GM04504 (cell line): ENCODE results near the gene AARSD1.
"Not testable (repeated sequence)": the region's sequence is repeated elsewhere in the genome, so short reads cannot be mapped to it uniquely, and the experiment has no call there.

Source experiments
- DNase-seq: peaks from one replicate; pipeline ENCODE4 v3.0.0-alpha.2; 2012; ENCODE audit warnings: low read depth

The AARSD1 gene

GRCh38 chr17:42919522-42920077 lies 44.7 kb downstream of the AARSD1 start:
- DNase-seq = not testable (repeated sequence)

GRCh38 chr17:42918902-42919521 lies 45.2 kb downstream of the AARSD1 start:
- no peak for DNase-seq

- no peak for DNase-seq
Observed at GRCh38 chr17:42917236-42917603, 47.0 kb downstream of the AARSD1 start.

GRCh38 chr17:42916388-42917235 lies 47.6 kb downstream of the AARSD1 start:
- DNase-seq = not testable (repeated sequence)

- not testable (repeated sequence) for DNase-seq
Observed at GRCh38 chr17:42915288-42915687, 49.0 kb downstream of the AARSD1 start.

- no peak for DNase-seq
Observed at GRCh38 chr17:42913981-42914617, 50.2 kb downstream of the AARSD1 start.

GRCh38 chr17:42913522-42913921 lies 50.7 kb downstream of the AARSD1 start:
- no peak for DNase-seq

GRCh38 chr17:42908872-42909700 lies 55.2 kb downstream of the AARSD1 start:
- no peak for DNase-seq

- no peak for DNase-seq
Observed at GRCh38 chr17:42906772-42907446, 57.3 kb downstream of the AARSD1 start.

- no peak for DNase-seq
Observed at GRCh38 chr17:42904110-42904469, 60.2 kb downstream of the AARSD1 start.

GRCh38 chr17:42901535-42902229 lies 62.6 kb downstream of the AARSD1 start:
- DNase-seq = no peak
